Left hindlimb (tissue), 1 donor: Measurements from ENCODE around the gene PRRT3.
A peak's percentile ranks its signal among the peaks of the same experiment; 100 is the strongest.
"Not testable (repeated sequence)": the region's sequence is repeated elsewhere in the genome, so short reads cannot be mapped to it uniquely, and the experiment has no call there.

Experiments used
- DNase-seq: peaks from one replicate; pipeline ENCODE4 v3.0.0-alpha.2; 2018

Gene PRRT3

DNA sequence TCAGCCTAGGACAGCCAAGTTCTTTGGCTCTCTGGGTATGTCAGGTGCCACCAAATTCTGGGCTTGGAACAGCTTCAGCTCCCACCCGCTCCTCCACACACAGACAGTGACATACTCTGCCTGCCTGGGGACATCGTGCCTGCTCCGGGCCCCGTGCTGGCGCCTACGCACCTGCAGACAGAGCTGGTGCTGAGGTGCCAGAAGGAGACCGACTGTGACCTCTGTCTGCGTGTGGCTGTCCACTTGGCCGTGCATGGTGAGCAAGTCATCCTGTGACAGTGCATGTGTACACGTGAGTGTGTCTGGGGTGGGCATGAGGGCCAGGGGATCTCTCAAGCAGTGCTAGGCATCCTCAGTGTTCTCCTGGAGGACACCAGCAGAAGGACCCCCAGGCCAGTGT is 34.4 kb downstream of the PRRT3 start:
- no peak for DNase-seq

DNA sequence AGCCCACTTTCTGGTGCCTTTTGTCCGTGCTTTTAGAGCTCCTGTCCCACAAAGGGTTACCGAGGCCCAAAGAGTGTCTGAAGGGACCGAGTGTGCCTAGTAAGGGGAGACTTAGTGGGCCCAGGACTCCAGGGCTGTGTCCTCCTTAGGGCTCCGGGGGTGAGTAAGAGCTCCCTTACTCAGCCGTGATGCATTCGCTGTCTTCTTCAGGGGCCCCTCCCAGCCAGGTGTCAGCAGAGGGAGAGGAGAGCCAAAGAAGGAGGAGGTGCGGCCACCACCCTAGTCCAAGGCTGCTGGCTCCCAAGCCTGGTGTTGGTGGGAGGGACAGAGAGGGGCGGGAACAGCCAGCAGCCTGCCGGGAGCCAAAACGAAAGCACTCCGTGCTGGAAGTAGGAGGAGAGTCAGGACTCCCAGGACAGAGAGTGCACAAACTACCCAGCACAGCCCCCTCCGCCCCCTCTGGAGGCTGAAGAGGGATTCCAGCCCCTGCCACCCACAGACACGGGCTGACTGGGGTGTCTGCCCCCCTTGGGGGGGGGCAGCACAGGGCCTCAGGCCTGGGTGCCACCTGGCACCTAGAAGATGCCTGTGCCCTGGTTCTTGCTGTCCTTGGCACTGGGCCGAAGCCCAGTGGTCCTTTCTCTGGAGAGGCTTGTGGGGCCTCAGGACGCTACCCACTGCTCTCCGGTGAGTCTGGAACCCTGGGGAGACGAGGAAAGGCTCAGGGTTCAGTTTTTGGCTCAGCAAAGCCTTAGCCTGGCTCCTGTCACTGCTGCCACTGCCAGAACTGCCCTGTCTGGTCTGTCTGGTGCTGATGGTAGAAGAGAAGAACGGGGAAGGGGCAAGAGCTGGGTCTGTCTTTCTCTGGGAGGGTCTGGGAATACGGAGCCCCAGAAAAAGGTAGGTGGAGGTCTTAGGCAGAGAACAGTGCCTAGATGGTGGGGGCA is 35.2 kb downstream of the PRRT3 start, which contains the start of gene IL17RC:
Gene IL17RC, plus strand, starts transcription at position 365 of the 947 bp plus-strand sequence. Its CDS starts 218 bp downstream, at position 583.
- DNase-seq, result peak; percentile 93

DNA sequence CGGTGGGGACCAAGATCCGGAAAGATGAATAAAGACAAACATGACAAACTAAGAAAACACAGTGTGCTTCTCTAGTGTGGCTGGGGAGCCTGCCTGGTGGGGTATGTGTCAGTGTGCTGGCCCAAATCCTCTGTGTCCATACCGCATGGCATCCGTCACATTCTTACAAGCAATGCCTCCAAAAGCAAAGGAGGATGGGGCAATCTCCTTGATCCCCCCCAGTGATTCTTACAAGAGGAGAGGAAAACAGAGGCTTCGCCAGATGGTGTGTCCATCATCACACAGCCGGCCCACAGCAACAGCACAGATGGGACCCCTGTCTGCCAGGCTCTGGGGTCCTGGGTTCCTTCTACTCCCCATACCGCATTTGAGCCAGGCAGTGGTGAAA is 35.9 kb downstream of the PRRT3 start:
- peak; percentile 43 for DNase-seq

DNA sequence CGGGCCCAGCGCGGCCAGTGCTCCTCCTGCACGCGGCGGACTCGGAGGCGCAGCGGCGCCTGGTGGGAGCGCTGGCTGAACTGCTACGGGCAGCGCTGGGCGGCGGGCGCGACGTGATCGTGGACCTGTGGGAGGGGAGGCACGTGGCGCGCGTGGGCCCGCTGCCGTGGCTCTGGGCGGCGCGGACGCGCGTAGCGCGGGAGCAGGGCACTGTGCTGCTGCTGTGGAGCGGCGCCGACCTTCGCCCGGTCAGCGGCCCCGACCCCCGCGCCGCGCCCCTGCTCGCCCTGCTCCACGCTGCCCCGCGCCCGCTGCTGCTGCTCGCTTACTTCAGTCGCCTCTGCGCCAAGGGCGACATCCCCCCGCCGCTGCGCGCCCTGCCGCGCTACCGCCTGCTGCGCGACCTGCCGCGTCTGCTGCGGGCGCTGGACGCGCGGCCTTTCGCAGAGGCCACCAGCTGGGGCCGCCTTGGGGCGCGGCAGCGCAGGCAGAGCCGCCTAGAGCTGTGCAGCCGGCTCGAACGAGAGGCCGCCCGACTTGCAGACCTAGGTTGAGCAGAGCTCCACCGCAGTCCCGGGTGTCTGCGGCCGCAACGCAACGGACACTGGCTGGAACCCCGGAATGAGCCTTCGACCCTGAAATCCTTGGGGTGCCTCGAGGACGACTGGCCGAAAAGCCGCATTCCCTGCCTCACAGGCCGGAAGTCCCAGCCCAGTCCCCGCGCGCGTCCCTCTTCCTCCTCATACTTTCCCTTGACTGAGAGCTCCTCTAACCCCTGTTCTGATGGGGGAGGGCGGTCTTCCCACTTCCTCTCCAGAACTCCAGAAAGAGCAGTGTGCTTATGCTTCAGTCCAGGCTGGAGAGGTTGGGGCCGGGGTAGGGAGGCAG is 36.7 kb downstream of the PRRT3 start:
- DNase-seq, result peak; percentile 88

DNA sequence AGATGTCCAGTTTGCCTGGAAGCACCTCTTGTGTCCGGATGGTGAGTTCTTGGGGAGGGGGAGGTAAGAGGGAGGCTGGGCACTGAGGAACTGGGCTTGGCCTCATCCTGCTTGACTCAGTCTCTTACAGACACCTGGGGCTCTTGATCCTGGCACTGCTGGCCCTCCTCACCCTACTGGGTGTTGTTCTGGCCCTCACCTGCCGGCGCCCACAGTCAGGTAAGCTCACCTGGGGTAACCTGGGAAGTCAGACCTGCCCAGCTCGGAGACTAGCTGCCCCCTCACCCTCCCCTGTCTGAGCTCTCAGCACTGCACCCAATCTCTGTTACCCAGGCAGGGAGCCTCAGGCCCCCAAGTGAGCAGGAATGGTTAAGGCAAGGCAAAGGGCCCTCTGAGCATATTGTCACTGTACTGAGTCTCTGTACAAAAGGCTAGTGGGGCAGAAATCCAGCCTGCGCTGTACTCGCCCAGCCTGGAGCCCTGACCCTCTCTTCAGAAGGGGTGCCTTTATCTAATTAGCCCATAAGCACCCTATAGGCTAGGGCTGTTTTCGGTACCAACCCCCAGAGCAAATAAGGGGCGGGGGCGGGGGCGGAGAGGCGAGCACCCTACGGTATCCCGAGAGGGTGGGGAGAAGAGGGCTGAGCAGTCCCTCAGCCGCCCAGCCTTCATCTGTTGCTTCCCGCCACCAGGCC is 37.5 kb downstream of the PRRT3 start:
- no peak for DNase-seq

DNA sequence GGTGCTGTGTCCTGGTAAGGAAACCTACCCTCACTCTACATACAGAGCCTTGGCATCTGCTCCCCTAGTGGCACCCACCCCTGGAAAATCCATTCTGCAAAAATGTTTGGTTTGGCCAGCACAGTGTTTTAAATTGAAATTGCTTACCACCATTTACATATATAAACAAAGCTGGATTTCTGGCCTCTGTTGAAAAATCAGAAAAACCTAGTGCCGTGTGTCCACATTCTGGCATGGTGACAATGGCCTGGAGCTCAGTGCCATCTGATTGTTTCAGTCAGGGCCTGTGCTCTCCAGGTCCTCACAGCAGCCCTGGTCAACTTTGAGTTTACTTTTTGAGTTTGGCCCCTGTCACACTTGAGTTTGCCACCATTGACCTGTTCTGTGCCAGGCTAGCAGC is 38.2 kb downstream of the PRRT3 start:
- DNase-seq, result no peak

DNA sequence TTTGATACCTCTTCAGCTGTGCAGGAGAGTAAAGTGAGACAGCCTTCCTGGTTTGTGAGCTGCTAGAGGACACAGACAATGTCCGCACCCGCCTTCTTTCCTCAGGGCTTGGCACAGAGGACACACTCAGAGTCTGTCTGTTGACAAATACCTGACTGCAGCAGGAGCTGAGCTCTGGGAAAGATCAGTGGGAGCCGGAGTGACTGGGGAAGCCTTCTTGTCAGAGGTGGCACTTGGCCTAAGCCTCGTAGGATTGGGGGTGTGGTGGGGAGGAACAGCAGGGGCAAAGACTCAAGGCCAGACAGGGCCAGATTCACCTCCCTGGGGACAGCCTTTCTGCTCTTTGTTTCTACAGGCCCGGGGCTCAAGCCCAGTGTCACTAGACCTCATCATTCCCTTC is 38.6 kb downstream of the PRRT3 start:
- DNase-seq, result no peak

DNA sequence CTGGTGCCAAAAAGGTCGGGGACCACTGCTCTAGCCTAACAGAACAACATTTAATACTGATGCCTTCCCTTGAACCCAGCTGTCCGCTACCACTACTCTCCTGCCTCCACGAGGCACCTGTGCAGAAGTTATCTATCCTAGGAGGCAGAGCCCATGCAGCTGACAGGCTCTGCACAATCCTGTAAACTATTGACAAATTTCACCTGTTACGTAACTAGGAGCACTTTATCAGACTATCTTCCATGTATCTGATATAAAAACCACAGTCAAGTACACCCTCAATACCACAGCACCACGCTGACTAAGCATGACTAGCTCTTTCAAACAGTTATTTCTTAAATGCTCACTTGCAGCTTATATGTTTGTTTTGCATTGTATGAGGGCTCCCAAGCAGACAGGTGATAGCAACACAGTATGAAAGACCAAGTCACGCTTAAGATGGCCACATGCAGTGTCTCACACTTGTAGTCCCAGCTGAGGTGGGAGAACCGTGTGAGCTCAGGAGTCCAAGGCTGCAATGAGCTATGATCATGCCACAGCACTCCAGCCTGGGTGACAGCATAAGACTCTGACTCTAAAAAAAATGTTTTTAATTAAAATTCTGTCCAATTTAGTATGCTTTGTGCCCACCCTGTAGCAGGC is 39.8 kb downstream of the PRRT3 start:
- no peak for DNase-seq

DNA sequence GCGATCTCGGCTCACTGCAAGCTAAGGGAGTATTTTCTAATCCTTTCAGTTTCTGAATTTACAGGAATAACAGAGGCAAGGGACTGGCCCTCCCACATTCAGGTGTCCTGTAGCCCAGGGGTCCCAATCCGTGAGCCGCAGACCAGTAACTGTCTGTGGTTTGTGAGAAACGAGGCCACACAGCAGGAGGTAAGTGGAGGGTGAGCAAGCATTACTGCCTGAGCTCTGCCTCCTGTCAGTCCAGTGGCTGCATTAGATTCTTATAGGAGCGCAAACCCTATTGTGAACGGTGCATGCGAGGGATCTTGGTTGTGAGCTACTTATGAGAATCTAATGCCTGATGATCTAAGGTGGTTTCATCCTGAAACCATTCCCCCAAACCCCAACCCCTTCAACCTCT is 40.3 kb downstream of the PRRT3 start:
- no peak for DNase-seq

DNA sequence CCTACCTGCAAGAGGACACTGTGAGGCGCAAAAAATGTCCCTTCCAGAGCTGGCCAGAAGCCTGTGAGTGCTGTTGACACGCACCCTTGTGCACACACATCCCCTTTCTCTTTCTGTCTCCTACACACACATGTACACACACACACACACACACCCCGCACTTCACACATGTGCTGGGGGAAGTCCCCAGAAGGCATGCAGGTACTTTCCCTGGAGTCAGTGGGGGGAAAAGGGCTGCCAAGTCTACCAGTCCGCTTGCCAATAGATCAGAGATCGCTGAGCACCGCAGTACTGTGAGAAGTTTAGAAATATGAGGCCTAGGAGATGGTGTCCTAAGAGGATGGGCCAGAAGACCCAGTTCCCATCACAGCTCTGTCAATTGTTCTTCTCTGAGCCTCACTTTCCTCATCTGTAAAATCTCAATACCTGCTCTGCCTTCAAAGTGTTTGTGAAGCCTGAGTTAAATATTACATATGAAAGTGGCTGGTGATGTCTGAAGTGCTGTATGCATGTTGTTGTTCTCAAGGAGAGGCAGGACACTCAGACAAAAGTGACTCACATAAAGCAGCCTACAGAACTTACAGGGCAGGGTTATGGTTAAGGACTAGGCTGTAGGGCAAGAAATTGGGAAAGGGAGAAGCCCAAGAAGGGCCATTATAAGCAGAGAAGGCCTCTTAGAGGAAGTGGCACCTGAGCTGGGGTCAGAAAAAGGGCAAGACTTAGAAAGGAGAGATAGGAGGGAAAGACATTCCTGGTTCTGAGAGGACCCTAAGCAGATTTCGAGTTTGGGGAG is 42.8 kb downstream of the PRRT3 start:
- no peak for DNase-seq

DNA sequence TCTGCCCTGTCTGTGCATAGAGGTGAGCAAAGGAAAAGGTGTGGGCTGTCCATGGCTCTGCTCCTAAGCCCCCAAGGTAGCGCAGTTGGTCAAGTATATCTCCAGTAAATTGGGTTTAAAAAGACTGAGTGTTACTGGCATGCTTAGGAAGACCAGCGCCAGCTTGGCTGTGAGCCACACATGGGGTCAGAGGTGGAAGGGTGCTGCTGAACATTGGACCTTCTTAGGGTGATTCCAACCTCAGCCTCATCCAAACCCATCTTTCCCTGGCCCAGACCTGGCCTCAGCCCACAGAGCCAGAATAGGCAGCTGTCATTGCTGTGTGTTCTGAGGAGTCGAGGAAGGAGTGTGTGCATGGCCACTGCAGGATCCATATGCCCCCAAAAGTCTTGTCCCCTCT is 43.9 kb downstream of the PRRT3 start:
- DNase-seq, result no peak

DNA sequence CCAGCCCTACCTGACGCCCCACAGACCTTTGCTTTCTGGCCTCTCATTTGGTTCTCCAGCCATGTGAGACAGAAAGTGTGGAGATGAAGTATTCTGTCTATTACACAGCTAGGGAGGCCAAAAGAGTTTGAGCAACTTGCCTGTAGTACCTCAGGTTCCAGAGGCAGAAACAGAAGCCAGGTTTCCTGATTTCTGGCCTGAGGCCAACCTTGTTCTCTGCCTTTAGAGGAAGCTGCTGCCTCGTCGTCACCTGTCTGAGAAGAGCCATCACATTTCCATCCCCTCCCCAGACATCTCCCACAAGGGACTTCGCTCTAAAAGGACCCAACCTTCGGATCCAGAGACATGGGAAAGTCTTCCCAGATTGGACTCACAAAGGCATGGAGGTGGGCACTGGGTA is 45.7 kb downstream of the PRRT3 start:
- no peak for DNase-seq

DNA sequence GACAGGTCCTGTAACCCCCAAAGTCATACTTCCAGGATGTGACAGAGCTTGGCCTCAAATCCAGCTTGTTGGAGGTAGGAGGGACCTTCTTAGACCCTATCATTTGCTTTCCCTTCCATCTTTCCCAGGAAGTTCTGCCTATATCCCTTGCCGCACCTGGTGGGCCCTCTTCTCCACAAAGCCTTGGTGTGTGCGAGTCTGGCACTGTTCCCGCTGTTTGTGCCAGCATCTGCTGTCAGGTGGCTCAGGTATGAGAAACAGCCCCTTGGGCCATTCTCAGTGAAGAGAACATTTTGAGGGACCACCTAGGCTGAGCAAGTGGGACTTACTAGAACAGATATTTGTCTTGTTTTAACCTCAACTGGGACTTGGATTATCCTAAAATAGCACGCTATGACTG is 48.3 kb downstream of the PRRT3 start:
- DNase-seq, result no peak

DNA sequence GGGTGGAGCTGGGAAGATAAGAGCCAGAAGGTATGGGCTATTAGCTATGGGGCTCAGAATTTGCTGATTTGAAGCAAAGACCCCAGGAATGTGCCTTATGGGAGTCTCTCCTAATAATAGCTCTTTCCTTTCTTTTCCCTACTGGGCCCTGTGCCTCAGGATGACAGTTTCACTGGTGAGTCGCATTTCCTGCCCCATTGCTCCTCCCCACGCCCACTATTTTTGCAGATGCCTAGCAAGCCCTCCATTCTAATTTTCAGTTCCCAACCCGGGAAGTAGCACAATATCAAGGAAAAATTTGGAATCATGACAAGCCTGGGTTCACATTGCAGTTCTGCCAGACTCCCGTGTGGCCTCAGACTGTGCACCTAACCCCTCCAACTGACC is 49.0 kb downstream of the PRRT3 start:
- no peak for DNase-seq

DNA sequence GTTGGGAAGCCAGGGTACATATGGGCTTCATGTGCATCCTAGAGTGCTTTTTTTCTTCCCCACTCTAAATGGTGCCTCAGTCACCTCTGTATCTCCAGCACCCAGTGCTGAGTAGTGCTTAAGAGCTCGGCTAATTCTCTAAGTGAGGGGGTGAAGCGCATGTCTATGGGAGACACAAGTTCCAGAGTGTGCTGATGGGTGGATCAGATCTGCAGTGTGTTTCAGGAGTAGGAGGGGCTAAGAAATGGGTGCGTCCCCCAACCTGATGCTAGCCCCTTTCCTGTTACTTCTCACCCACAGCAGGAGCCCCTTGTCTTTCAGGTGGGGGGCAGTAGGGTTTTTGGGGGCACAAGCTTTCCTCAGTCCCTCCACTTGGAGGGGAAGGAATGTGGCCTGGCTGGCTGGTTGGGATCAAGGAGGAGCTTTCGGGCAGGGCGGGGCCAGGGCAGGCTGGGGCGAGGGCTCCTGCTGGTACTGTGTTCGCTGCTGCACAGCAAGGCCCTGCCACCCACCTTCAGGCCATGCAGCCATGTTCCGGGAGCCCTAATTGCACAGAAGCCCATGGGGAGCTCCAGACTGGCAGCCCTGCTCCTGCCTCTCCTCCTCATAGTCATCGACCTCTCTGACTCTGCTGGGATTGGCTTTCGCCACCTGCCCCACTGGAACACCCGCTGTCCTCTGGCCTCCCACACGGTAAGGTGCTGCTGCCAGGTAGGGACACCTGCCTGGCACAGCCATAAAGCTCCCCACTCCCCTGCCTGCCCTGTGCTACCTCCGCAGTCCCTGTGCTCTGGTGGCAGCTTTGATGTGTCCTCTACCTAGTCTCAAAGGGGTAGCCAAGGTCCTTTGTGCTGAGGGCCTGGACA is 49.6 kb downstream of the PRRT3 start, which contains the start of gene IL17RE:
Gene IL17RE, plus strand, starts transcription at position 477 of the 866 bp plus-strand sequence. Its CDS starts 85 bp downstream, at position 562.
- DNase-seq, result no peak

DNA sequence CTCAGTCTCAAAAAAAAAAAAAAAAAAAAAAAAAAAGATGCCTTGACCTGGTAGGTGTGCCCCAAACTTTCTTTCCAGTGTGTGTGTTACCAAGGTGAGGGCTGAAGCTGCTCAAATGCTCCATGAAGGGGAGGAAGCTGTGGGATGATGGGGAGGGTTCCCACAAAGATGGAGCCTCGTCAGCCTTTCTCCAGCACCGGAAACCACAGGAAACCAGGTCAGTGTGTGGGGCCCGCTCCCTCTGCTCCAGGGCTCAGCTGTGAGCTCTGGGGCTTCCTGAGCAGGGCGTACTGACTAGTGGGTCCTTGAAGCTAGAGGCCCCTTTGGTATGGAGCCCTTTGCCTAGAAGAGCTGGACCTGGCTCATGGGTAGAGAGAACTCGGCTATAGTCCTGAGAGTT is 50.2 kb downstream of the PRRT3 start:
- DNase-seq, result no peak

DNA sequence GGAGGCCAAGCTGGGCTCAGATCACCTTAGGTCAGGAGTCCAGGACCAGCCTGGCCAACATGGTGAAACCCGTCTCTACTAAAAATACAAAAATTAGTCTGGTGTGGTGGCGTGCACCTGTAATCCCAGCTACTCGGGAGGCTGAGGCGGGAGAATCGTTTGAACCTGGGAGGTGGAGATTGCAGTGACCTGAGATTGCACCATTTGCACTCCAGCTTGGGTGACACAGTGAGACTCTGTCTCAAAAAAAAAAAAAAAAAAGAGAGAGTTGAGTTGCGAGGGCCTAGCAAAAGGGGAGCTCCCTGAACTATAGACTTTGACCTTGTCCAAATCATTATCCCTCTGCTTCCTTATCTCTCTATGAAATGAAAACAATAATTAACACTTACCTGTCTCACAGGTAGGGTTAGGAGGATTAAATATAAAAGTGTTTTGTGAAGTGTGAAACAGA is 51.2 kb downstream of the PRRT3 start:
- not testable (repeated sequence) for DNase-seq

DNA sequence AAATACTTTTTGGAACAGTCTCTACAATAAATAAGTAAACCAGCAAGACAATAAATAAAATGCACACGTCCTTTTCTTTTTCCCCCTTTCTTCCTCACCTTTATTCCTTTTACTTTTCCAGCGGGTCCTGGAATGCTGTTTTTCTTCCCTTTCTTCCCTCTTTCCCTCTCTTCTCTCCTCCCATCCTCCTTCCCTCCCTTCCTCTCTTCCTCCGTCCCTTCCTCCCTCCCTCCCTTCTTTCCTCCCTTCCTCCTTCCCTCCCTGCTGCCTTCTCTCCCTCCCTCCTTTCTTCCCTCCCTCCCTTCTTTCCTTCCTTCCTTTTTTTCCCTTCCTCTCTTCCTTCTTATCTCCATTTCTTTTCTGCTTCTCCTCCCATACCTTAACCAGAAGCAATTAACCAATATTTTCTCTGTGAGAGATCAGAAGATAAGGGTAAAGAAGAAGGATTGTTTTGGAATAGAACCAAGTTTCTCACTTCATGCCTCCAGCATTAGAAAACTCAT is 52.9 kb downstream of the PRRT3 start:
- DNase-seq, result no peak

DNA sequence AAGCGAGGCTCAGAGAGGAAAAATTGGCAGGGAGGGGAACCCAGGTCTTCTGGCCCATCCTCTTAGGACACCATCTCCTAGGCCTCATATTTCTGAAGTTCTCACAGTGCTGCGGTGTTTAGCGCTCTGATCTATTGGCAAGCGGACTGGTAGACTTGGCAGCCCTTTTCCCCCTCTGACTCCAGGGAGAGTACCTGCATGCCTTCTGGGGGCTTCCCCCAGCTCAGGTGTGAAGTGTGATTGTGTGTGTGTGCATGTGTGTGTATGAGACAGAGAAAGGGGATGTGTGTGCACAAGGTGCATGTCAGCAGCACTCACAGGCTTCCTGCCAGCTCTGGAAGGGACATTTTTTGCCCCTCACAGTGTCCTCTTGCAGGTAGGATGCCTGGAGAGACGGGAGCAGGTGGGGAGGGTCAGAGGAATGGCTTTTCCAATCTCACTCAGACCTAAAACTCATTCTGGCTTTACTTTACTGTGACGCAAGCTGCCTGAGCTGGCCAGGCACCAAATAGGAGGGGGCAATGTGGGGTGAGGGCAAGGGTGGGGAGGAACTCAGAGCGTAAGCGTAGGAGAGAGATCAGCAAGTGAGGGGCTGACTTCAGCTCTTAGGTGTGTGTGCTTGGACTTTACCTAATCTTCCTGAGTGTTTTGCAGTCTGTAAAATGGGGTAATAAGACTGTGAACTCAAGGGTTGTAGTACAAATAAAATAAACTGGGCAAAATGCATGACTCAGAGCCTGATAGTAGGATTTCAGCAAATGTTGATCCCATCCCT is 53.6 kb downstream of the PRRT3 start:
- DNase-seq, result no peak
